ENCODE data around the gene MRPL58.
"Not testable (repeated sequence)": the region's sequence is repeated elsewhere in the genome, so short reads cannot be mapped to it uniquely, and the experiment has no call there.

Gene MRPL58

DNA sequence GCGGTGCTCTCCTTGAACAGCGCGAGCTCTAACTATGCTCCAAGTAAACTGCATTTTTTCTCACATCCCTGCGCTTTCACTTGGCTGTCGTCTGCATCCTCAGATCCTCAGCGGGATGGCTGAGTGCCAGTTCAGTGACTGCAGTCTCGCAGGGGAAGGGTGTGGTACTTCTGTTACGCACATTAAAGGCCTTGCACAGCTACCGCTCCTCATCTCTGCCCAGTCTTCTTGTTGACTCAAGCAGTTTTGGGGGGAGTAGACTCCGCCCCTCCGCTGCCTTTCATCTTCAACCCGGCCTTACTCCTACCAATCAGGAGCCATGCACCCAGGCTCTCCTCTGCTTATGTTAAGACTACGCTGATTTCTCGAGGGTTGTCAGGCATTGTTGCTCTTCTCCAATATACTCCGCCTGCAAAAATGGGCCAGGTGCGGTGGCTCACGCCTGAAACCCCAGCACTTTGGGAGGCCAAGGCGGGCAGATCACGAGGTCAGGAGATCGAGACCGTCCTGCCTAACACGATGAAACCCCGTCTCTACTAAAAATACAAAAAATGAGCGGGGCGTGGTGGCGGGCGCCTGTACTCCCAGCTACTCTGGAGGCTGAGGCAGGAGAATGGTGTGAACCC, 24.3 kb downstream of the MRPL58 start:
- H3K27ac ChIP-seq, result peak overlapping the region in 16 of 21 experiments; percentile 3 to 89 (median 74)
- H3K4me3 ChIP-seq, result peak overlapping the region in 1 of 7 experiments; percentile 2

DNA sequence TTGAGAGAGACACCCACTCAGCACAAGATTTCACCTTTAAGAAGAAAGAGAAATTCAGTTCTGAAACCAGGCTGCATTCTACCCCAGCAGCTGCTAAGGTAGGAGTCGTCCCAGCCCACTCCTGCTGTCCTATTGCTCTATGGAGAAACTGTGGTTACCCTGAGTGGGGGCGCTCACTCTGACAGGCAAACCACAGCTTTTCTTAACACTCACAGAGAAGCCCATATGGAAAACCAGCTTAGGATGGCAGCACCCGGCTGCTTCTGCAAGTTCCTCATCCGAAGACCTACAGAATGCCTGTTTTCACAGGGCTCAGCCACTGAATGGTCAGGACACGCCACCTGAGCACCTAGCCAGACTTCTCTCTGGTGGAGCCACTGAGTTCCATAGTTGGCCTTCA, 26.8 kb downstream of the MRPL58 start:
- no peak overlapping the region for H3K4me3 ChIP-seq
- no peak overlapping the region for H3K27ac ChIP-seq

DNA sequence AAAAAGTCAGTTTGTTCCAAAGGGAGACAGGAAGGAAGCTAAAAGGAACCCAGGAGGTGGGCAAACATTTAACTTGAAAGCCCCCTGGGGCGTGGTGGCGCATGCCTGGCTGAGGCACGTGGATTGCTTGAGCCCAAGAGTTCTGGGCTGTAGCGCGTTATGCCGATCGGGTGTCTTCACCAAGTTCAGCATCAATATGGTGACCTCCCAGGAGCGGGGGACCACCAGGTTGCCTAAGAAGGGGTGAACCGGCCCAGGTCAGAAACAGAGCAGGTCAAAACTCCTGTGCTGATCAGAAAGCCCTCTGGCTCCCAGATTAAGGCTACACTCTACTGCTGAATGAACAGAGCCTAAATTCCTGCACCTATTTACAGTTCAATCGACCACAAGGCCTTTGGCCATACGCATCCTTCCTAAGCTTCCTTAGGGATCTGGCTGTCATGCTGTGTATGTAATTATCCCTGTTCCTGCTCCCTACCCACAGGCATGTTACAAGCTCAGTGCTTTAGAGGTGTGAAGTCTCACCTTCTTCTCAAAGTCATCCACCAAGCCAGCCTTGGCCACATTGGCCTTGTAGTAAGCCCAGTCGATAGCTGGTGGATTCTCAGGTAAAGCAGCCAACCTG, 29.3 kb downstream of the MRPL58 start:
- H3K4me3 ChIP-seq, result no peak overlapping the region
- peak overlapping the region in 1 of 21 experiments; percentile 34 for H3K27ac ChIP-seq

DNA sequence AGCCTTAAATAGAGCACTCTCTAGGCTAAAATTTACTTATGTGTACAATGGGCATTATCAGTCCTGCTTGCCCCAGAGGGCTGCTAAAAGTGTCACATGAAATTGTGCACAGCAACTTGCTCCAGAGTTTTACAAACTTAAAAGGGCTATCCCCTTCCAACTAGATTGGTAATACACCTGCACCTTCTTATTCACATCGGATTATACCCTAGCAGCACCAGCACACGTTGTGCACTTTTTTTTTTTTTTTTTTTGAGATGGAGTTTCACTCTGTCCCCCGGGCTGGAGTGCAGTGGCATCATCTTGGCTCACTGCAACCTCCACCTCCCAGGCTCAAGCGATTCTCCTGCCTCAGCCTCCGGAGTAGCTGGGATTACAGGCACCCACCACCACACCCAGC, 31.3 kb downstream of the MRPL58 start:
- not testable (repeated sequence) for H3K27ac ChIP-seq, H3K4me3 ChIP-seq

DNA sequence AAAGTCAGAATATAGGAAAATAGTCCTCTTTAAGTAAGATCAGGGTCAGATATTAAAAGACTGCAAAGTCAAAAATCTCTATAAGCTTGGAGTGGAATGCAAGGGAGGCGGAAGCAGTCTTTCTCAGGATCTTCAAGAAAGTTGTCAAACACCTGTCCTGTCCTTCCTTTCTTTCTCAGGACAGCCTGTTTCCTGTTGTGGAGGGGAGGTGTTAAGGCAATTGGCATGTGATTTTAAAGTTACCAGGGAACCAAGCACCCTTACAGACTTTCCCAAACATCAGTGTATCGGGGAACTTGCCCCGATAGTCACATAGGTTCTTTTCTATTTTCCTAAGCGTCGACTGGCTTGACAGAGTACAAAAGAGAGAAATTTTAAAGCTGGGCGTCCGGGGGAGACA, 32.2 kb downstream of the MRPL58 start:
- no peak overlapping the region for H3K27ac ChIP-seq
- no peak overlapping the region for H3K4me3 ChIP-seq

- peak overlapping the region; percentile 67 to 96 (median 82) for H3K4me3 ChIP-seq
- H3K27ac ChIP-seq, result peak overlapping the region; percentile 71 to 99 (median 92)
Measured at GRCh38 chr17:75045946-75046406, 33.5 kb downstream of the MRPL58 start.

DNA sequence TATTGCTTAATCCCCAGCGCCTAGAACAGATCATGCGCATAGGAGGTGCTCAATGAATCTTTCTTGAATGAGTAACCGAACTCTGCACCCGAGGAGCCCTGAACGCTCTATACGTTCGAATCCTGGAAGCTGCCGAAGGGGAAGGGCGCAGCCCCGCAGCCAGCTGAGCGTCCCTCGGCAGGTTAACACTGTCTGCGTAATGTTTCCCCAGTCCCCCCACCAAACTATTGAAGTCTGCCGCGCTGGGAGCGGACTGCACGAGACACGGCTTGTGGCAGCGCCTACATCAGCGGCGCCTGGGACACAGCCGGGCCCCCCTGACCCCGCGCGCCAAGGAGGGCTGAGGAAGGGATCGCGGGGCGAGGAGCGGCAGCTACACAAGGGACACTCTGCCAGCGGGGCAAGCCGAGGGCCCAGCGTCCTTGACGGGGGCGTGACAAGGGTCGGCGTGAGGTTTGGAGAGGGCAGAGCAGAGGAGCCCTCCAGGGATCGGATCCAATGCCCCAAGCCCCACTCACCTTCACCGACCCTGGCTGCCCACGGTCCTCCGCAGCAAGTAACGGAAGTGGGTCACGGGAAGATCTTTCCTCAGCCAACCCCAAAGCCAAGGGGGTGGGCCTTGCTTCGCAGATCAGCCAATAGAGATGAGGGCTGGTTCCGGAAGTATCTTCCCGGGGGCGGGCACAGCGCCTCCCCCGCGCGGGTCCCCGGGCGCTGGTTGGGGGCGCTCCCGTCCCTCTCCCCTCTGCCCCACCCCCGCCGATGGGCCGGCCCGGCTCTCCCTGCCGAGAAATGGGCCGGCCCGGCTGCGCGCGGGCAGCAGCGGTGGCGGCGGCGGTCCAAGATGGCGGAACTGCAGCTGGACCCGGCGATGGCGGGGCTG, 34.2 kb downstream of the MRPL58 start, which contains the start of the genes ATP5PD and KCTD2:
TSS of gene ATP5PD (minus strand) at position 563 of the 883 bp plus-strand sequence. CDS start 4,319 bp downstream, outside the sequence.
TSS of gene KCTD2 (plus strand) at position 819 of the 883 bp plus-strand sequence. CDS start at position 845, 26 bp downstream.
- peak within 1 kb of the TSS; percentile 67 to 96 (median 82) for H3K4me3 ChIP-seq
- peak within 1 kb of the TSS; percentile 71 to 99 (median 92) for H3K27ac ChIP-seq

- peak overlapping the region; percentile 67 to 96 (median 82) for H3K4me3 ChIP-seq
- H3K27ac ChIP-seq, result peak overlapping the region; percentile 67 to 99 (median 92)
Measured at GRCh38 chr17:75047398-75048098, 35.1 kb downstream of the MRPL58 start.

- H3K27ac ChIP-seq, result peak overlapping the region in 17 of 21 experiments; percentile 13 to 99 (median 92)
- H3K4me3 ChIP-seq, result peak overlapping the region; percentile 67 to 96 (median 82)
Measured at GRCh38 chr17:75048249-75048878, 35.9 kb downstream of the MRPL58 start.

GRCh38 chr17:75049057-75049456, 36.6 kb downstream of the MRPL58 start:
- peak overlapping the region in 10 of 21 experiments; percentile 4 to 99 (median 91) for H3K27ac ChIP-seq
- no peak overlapping the region for H3K4me3 ChIP-seq

GRCh38 chr17:75049706-75050105, 37.2 kb downstream of the MRPL58 start:
- Histone ChIP-seq H3K27ac (no peak overlapping the region), H3K4me3 (no peak overlapping the region)

DNA sequence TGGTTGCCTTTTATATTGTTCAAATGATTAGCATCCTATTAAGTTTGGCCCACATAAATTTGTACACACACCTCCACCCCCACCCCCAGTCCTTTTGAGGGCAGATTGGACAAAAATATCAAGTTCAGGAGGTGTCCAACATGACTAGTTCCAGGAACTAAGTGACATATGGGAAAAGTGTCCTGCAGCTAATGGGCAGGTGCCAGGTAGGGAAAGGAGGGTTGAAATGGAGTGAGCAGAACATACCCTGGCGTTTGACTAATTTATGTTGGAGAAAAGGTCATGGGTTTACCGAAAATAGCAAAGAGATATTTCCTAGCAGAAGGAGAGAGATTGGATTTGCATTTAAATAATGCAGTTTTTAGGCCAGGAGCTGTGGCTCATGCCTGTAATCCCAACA, 39.5 kb downstream of the MRPL58 start:
- H3K27ac ChIP-seq, result no peak overlapping the region
- no peak overlapping the region for H3K4me3 ChIP-seq

- Histone ChIP-seq H3K27ac (peak overlapping the region in 5 of 21 experiments; percentile 15 to 58 (median 30)), H3K4me3 (no peak overlapping the region)
Measured at GRCh38 chr17:75059369-75060345, 47.2 kb downstream of the MRPL58 start.

- no peak overlapping the region for H3K4me3 ChIP-seq
- H3K27ac ChIP-seq, result peak overlapping the region in 6 of 21 experiments; percentile 12 to 74 (median 34)
Measured at GRCh38 chr17:75060434-75061054, 48.1 kb downstream of the MRPL58 start.

DNA sequence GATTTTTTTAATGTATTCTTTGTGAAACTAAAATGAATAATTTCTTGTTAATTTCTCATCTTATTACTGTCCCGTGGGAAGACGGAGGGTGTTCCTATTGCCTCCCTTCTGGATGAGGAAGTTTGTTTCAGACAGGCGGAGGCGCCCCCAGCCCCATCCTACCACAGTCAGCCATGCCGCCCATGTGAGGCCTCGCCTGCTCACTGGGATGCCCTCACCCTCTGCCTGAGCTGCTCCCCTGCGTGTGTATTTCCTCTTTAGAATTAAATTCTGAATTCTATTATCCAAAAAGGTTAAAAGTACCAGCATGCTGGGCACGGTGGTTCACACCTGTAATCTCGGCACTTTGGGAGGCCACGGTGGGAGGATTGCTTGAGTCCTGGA, 48.6 kb downstream of the MRPL58 start:
- Histone ChIP-seq H3K4me3 (no peak overlapping the region), H3K27ac (peak overlapping the region in 2 of 21 experiments; percentile 30 to 51)

GRCh38 chr17:75061618-75062017, 49.1 kb downstream of the MRPL58 start:
- H3K27ac ChIP-seq, result no peak overlapping the region
- H3K4me3 ChIP-seq, result no peak overlapping the region

DNA sequence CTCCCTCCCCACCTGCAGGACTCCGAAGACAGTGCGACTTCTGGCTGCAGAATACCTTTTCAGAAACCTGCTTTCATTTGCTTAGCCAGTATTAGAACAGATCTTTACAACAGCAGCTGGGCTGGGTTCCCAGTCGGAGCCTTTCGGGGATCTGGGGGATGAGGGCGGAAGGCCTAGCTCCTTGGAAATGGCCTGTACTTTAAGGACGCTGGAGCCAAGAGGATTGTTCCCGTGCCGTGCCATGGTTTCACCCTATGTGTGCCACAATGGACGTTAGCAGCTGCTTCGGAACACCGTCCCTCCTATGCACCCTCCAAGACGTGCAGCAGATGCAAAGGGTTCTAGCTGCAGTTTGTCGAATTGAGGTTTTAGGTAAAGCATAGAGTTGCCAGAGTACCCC, 50.7 kb downstream of the MRPL58 start:
- no peak overlapping the region for H3K4me3 ChIP-seq
- H3K27ac ChIP-seq, result no peak overlapping the region

Data from skin epidermis (tissue), 12 donors.